LNCAP (cell line): Measurements from ENCODE around the gene C13orf46.

ENCODE experiments used
- CTCF ChIP-seq: fragments of 450-650 bp; IDR thresholded peaks from 2 replicates; pipeline ENCODE4 v1.5.1; 2017; ENCODE audit warnings: mild to moderate bottlenecking

Gene C13orf46

GRCh38 chr13:114005206-114005724 is 31.4 kb upstream of the C13orf46 start:
- no peak for TF ChIP-seq CTCF

GRCh38 chr13:114004420-114005205 is 30.7 kb upstream of the C13orf46 start:
- TF ChIP-seq CTCF = no peak

- no peak for TF ChIP-seq CTCF
Observed at GRCh38 chr13:114002771-114003321, 29.0 kb upstream of the C13orf46 start.

- no peak for TF ChIP-seq CTCF
Observed at GRCh38 chr13:114002009-114002544, 28.2 kb upstream of the C13orf46 start.

GRCh38 chr13:114001331-114002008 is 27.6 kb upstream of the C13orf46 start:
- no peak for TF ChIP-seq CTCF

GRCh38 chr13:114000151-114001040 is 26.5 kb upstream of the C13orf46 start:
- TF ChIP-seq CTCF = no peak

- no peak for TF ChIP-seq CTCF
Observed at GRCh38 chr13:113999618-113999910, 25.7 kb upstream of the C13orf46 start.
